CD4-positive, alpha-beta T cell (primary cell): ENCODE measurements around the gene NUP62. TPM values are rescaled to one million over a fixed set of nuclear protein-coding genes. Genes with fewer than 3 reads are reported as not detected.
A peak's percentile ranks its signal among the peaks of the same experiment; 100 is the strongest.

Experiments used
- ATAC-seq: fragments of 200-7000 bp; cut with Tn5 transposase; one replicate; pipeline ENCODE4 v1.10.0; 2022; ENCODE audit warnings: mild to moderate bottlenecking; ENCODE audit not compliant: poor library complexity
- CTCF ChIA-PET: fragments of 350-600 bp; sonication (Branson Sonifier 250); formaldehyde crosslinking; loops from one replicate; lab custom pipeline; 2021; ENCODE audit warnings: antibody characterized with exemption, inconsistent platforms; lab: Charles Lee
- POLR2A ChIA-PET: fragments of 350-600 bp; sonication (Branson Sonifier 250); formaldehyde crosslinking; loops from one replicate; lab custom pipeline; 2021; ENCODE audit warnings: antibody characterized with exemption, inconsistent platforms; lab: Charles Lee
- DNase-seq, 14 experiments: peaks; one replicate each; pipeline ENCODE4 v3.0.0-alpha.2; 2013 to 2020; ENCODE audit warnings: mixed read lengths in 2 of 14
- H3K27ac ChIP-seq, 2 donors: one replicate each; pipeline versions ENCODE4 v1.5.1 to v1.7.0; 2013; ENCODE audit warnings: low read length in 2 of 2, low read depth in 1 of 2, mild to moderate bottlenecking in 1 of 2
- H3K27me3 ChIP-seq, 2 experiments: 1 replicate in 1 of 2; 2 replicates in 1 of 2; pipeline versions ENCODE4 v1.6.1 to v1.7.0; 2013; ENCODE audit warnings: low read length in 2 of 2, control low read depth in 1 of 2, mild to moderate bottlenecking in 1 of 2, moderate library complexity in 1 of 2; ENCODE audit not compliant: insufficient read depth in 2 of 2, control insufficient read depth in 1 of 2
- H3K36me3 ChIP-seq: one replicate; pipeline ENCODE4 v1.6.1; 2013; ENCODE audit warnings: low read length, control low read depth; ENCODE audit not compliant: insufficient read depth
- H3K4me1 ChIP-seq: one replicate; pipeline ENCODE4 v1.6.1; 2013; ENCODE audit warnings: low read length, control low read depth; ENCODE audit not compliant: insufficient read depth
- H3K4me3 ChIP-seq: one replicate; pipeline ENCODE4 v1.5.1; 2013; ENCODE audit warnings: mild to moderate bottlenecking, low read length, moderate library complexity
- H3K9me3 ChIP-seq, 2 experiments: 1 replicate in 1 of 2; 2 replicates in 1 of 2; pipeline versions ENCODE4 v1.6.1 to v1.7.0; 2013; ENCODE audit warnings: low read length in 2 of 2, mild to moderate bottlenecking in 2 of 2, control low read depth in 1 of 2, moderate library complexity in 1 of 2; ENCODE audit not compliant: control insufficient read depth in 1 of 2, insufficient read depth in 1 of 2
- H3K27ac Mint-ChIP-seq: one replicate; pipeline ENCODE4 v1.8.0; 2020; ENCODE audit warnings: mixed read lengths
- H3K27me3 Mint-ChIP-seq: one replicate; pipeline ENCODE4 v1.8.0; 2021; ENCODE audit warnings: mixed read lengths
- H3K36me3 Mint-ChIP-seq: one replicate; pipeline ENCODE4 v1.8.0; 2021; ENCODE audit warnings: low read depth, mixed read lengths
- H3K4me1 Mint-ChIP-seq: one replicate; pipeline ENCODE4 v1.8.0; 2021; ENCODE audit warnings: low read depth, mixed read lengths
- H3K4me3 Mint-ChIP-seq: one replicate; pipeline ENCODE4 v1.8.0; 2020; ENCODE audit warnings: mild to moderate bottlenecking, mixed read lengths
- H3K9me3 Mint-ChIP-seq: one replicate; pipeline ENCODE4 v1.8.0; 2020; ENCODE audit warnings: mixed read lengths
- intact Hi-C, 2 experiments: fragments of 100-400 bp; cut with DNase I in 1 of 2; cut with micrococcal nuclease in 1 of 2; formaldehyde crosslinking; loops; one replicate each; pipeline versions ENCODE4 v1.15.1 to v1.9.0; 2023 to 2025; cut with DNase I, micrococcal nuclease
- total RNA-seq, 174 experiments: library from RNA in 2 of 174; stranded (reverse) in 2 of 174; gene quantifications; one replicate each; pipeline ENCODE4 v1.2.3 and lab custom pipeline; 2021 to 2026
- TF ChIP-seq, protein P1 (sequence below): fragments of 200-600 bp; IDR thresholded peaks from one replicate; pipeline ENCODE4 v1.8.0; 2022; ENCODE audit warnings: antibody characterized with exemption, mild to moderate bottlenecking

Gene NUP62
- total RNA-seq, 2 experiments from 2014 or later, result 19.2 to 21.7 TPM

DNA sequence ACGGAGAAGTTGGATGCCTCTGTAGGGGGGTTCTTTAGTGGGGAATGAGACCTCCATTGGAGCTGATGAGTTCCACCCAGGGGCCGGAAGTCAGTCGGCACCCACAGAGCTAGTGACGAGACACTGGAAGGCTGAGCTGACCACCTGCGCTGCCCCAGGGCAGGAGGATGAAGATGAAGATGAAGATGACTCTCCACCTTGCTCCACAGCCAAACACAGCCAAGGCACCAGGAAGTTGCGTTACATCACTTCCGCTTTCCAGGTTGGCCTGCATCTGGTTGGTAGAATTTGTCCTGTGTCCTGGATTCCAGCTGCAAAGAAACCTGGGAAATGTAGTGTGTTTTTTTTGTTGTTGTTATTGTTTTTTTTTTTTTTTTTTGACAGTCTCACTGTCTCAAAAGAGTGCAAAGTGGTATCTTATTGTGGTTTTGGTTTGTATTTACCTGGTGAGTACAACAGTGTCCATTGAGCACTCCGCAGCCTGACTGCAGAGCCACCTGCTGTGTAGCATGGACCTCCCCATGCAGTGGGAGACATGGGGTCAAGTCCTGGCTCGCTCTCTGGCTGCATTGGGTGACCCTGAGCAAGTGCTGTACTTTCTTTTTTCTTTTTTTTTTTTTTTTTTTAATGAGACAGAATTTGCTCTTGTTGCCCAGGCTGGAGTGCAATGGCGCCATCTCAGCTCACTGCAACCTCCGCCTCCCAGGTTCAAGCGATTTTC lies 49.9 kb downstream of the NUP62 start:
- Mint-ChIP-seq H3K4me1 (peaks cover 18% of the 10 kb centered on the region), H3K4me3 (no peak overlapping the region), H3K36me3 (peaks cover 47% of the 10 kb centered on the region), H3K27me3 (no peaks in the 10 kb centered on the region), H3K27ac (no peak overlapping the region), H3K9me3 (no peaks in the 10 kb centered on the region)
- TF ChIP-seq, protein P1, sequence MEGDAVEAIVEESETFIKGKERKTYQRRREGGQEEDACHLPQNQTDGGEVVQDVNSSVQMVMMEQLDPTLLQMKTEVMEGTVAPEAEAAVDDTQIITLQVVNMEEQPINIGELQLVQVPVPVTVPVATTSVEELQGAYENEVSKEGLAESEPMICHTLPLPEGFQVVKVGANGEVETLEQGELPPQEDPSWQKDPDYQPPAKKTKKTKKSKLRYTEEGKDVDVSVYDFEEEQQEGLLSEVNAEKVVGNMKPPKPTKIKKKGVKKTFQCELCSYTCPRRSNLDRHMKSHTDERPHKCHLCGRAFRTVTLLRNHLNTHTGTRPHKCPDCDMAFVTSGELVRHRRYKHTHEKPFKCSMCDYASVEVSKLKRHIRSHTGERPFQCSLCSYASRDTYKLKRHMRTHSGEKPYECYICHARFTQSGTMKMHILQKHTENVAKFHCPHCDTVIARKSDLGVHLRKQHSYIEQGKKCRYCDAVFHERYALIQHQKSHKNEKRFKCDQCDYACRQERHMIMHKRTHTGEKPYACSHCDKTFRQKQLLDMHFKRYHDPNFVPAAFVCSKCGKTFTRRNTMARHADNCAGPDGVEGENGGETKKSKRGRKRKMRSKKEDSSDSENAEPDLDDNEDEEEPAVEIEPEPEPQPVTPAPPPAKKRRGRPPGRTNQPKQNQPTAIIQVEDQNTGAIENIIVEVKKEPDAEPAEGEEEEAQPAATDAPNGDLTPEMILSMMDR, result no peak
- peak in 2 of 14 experiments; percentile 23 to 40 for DNase-seq
- Histone ChIP-seq H3K27me3 (no peaks in the 10 kb centered on the region), H3K9me3 (peaks cover 0 to 3% of the 10 kb centered on the region in 2 experiments), H3K27ac (no peak overlapping the region), H3K4me3 (no peak overlapping the region), H3K36me3 (peaks cover 58% of the 10 kb centered on the region), H3K4me1 (peaks cover 32% of the 10 kb centered on the region)
- ChIA-PET POLR2A (interaction anchor here (3.7 kb wide), 1 partner anchor 50 kb away, joined by 41 read pairs; the partner anchor contains the start of genes ATF5 and NUP62), CTCF (no interaction called here)
- no peak for ATAC-seq
- intact Hi-C loops, result loop anchor here (5.0 to 10.0 kb wide), 4 partner anchors 48 to 1245 kb away; partner anchors contain the start of genes AP2A1 (in 1 of the 2), ATF5 (in 1 of the 2), DBP (in 1 of the 2) and NUP62 (in 1 of the 2)

GRCh38 chr19:49878744-49879070 lies 50.6 kb downstream of the NUP62 start:
- CTCF ChIA-PET, result no interaction called here
- DNase-seq (no peak), ATAC-seq (no peak)
- no peaks in the 10 kb centered on the region for H3K27me3 ChIP-seq
- H3K36me3 ChIP-seq, result peaks cover 51% of the 10 kb centered on the region
- POLR2A ChIA-PET, result interaction anchor here (3.1 to 3.7 kb wide), 2 partner anchors 19 to 50 kb away, joined by 15 to 41 read pairs; partner anchors contain the start of genes ATF5, IL4I1 and NUP62
- intact Hi-C loops, result loop anchor here (1.0 to 10.0 kb wide), 5 partner anchors 12 to 1244 kb away; partner anchors contain the start of genes AP2A1 (in 1 of the 2), ATF5 (in 1 of the 2), DBP (in 1 of the 2) and NUP62 (in 1 of the 2)
- Mint-ChIP-seq H3K36me3 (peaks cover 43% of the 10 kb centered on the region), H3K4me3 (no peak overlapping the region), H3K27ac (no peak overlapping the region), H3K27me3 (no peaks in the 10 kb centered on the region), H3K4me1 (peaks cover 18% of the 10 kb centered on the region), H3K9me3 (no peaks in the 10 kb centered on the region)
- TF ChIP-seq, protein P1, result no peak
- peaks cover 32% of the 10 kb centered on the region for H3K4me1 ChIP-seq
- peak overlapping the region; percentile 88 for H3K4me3 ChIP-seq
- peak overlapping the region; percentile 98 to 100 for H3K27ac ChIP-seq
- peaks cover 0 to 3% of the 10 kb centered on the region in 2 experiments for H3K9me3 ChIP-seq

- Histone ChIP-seq H3K27ac (peak overlapping the region; percentile 98 to 100), H3K9me3 (peaks cover 0 to 3% of the 10 kb centered on the region in 2 experiments), H3K27me3 (no peaks in the 10 kb centered on the region), H3K4me3 (peak overlapping the region; percentile 88), H3K4me1 (peaks cover 32% of the 10 kb centered on the region), H3K36me3 (peaks cover 45% of the 10 kb centered on the region)
- intact Hi-C loops, result loop anchor here (1.0 to 10.0 kb wide), 8 partner anchors 11 to 1243 kb away; partner anchors contain the start of genes FUZ (in 2 of the 2), AP2A1 (in 1 of the 2), ATF5 (in 1 of the 2) and DBP (in 1 of the 2)
- Mint-ChIP-seq H3K4me1 (peaks cover 18% of the 10 kb centered on the region), H3K4me3 (no peak overlapping the region), H3K27me3 (no peaks in the 10 kb centered on the region), H3K36me3 (peaks cover 37% of the 10 kb centered on the region), H3K27ac (no peak overlapping the region), H3K9me3 (no peaks in the 10 kb centered on the region)
- POLR2A ChIA-PET, result interaction anchor here (0.7 to 3.7 kb wide), 19 partner anchors 11 to 885 kb away, joined by 3 to 63 read pairs (median 9); partner anchors contain the start of genes AP2A1, ATF5, FUZ and GYS1
- peak; percentile 59 for ATAC-seq
- peak; percentile 97 to 99 (median 97) for DNase-seq
- TF ChIP-seq, protein P1, result no peak
- CTCF ChIA-PET, result interaction anchor here (0.6 to 2.0 kb wide), 3 partner anchors 12 to 160 kb away, joined by 3 to 8 read pairs (median 3); no protein-coding TSS in a partner anchor
These were observed 51.2 kb downstream of the NUP62 start for GRCh38 chr19:49877879-49878743.
